ENCODE measurements around the gene CTDSPL. TPM values are rescaled to one million over a fixed set of nuclear protein-coding genes. Genes with fewer than 3 reads are reported as not detected.

The CTDSPL gene
- total and polyA plus RNA-seq, 2 donors from 2014 or later, result 55.9 to 78.3 TPM

DNA sequence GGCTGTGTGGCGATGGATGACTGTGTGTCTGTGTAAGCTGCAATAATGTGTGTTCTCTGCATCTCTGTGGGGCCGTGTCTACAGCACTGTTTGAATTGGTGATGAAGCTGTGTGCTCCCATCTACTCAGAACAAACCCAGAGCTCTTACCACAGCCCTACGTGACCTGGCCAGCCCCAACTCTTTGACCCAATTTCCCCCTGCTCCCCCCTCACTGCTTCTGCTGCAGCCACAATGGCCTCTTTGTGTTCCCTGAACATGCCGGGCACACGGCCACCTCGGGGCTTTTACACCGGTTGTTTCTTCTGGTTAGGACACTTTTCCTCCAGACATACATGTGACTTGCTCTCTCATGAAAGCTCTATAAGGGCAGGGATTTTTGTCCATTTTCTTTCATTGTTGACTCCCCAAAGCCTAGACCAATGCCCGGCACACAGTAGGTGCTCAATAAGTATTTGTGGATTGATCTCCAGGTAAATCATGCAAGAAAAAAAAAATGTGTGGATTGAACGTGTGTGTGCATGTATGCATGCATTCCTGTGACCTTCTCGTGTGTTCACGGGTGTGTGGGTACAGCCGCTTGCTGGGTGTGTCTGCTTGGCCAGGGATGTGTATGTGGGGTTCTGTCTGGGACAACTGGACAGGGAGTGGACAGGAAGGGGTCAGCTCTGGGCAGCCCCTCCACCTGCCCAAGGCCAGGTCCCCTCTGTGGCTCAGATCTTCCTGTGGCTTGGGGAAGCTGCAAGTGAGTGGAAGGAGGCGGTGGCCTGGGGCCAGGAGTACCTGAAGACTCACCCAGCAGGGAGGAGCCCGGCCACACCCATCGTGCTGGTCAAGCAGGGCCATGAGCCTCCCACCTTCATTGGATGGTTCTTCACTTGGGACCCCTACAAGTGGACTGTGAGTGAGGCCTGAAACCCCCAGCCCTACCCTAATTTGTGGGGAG, 143.7 kb downstream of the CTDSPL start:
- Histone ChIP-seq H3K27ac (ENCODE audit: low read depth in 2 of 2, low read length in 2 of 2) (no peak overlapping the region), H3K27me3 (ENCODE audit: control insufficient read depth, insufficient read depth, low read length) (no peaks in the 10 kb centered on the region), H3K36me3 (ENCODE audit: control insufficient read depth in 2 of 3, insufficient read depth in 3 of 3, low read length in 3 of 3) (peaks cover 0 to 8% (median 3%) of the 10 kb centered on the region in 3 donors), H3K9me3 (ENCODE audit: control insufficient read depth in 2 of 3, insufficient read depth in 1 of 3, low read length in 3 of 3) (no peaks in the 10 kb centered on the region), H3K4me3 (ENCODE audit: low read length in 3 of 3) (no peak overlapping the region), H3K9ac (ENCODE audit: low read length in 3 of 3) (no peak overlapping the region), H3K4me1 (ENCODE audit: control insufficient read depth in 2 of 3, insufficient read depth in 2 of 3, low read depth in 1 of 3, low read length in 3 of 3) (peaks cover 0 to 8% (median 0%) of the 10 kb centered on the region in 3 donors)
- intact Hi-C loops (cut with DNase I), result no loop called here
- TF ChIP-seq, protein P1, sequence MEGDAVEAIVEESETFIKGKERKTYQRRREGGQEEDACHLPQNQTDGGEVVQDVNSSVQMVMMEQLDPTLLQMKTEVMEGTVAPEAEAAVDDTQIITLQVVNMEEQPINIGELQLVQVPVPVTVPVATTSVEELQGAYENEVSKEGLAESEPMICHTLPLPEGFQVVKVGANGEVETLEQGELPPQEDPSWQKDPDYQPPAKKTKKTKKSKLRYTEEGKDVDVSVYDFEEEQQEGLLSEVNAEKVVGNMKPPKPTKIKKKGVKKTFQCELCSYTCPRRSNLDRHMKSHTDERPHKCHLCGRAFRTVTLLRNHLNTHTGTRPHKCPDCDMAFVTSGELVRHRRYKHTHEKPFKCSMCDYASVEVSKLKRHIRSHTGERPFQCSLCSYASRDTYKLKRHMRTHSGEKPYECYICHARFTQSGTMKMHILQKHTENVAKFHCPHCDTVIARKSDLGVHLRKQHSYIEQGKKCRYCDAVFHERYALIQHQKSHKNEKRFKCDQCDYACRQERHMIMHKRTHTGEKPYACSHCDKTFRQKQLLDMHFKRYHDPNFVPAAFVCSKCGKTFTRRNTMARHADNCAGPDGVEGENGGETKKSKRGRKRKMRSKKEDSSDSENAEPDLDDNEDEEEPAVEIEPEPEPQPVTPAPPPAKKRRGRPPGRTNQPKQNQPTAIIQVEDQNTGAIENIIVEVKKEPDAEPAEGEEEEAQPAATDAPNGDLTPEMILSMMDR (IDR thresholded peaks at IDR 0.05; ENCODE audit: borderline replicate concordance, extremely low read depth, insufficient read depth), result no peak
- peak in 1 of 5 donors; percentile 85 for DNase-seq
- FAIRE-seq, result no peak

DNA sequence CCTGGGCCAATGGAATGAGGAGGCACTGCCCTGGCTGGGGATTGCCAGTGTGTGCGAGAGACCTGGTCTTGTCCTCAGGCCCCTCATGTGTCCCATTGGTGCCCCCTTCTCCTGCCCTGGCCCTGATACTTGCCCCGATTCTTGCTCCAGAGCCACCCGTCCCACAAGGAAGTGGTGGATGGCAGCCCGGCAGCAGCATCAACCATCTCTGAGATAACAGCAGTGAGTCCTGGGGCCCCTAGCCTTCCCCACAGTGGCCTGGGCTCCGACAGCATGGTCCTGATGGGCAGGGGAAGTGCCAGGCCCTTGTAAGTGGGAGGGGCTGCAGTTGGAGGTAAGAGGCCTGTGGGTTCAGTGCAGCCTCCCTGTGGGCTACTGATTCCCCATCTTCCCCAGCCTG, 144.4 kb downstream of the CTDSPL start:
- Histone ChIP-seq H3K27ac (ENCODE audit: low read depth in 2 of 2, low read length in 2 of 2) (no peak overlapping the region), H3K27me3 (ENCODE audit: control insufficient read depth, insufficient read depth, low read length) (no peaks in the 10 kb centered on the region), H3K4me3 (ENCODE audit: low read length in 3 of 3) (no peak overlapping the region), H3K9ac (ENCODE audit: low read length in 3 of 3) (no peak overlapping the region), H3K4me1 (ENCODE audit: control insufficient read depth in 2 of 3, insufficient read depth in 2 of 3, low read depth in 1 of 3, low read length in 3 of 3) (peaks cover 0 to 8% (median 0%) of the 10 kb centered on the region in 3 donors), H3K36me3 (ENCODE audit: control insufficient read depth in 2 of 3, insufficient read depth in 3 of 3, low read length in 3 of 3) (peaks cover 0 to 15% (median 3%) of the 10 kb centered on the region in 3 donors), H3K9me3 (ENCODE audit: control insufficient read depth in 2 of 3, insufficient read depth in 1 of 3, low read length in 3 of 3) (no peaks in the 10 kb centered on the region)
- DNase-seq, result peak in 1 of 5 donors; percentile 75
- intact Hi-C loops (cut with DNase I), result no loop called here
- TF ChIP-seq, protein P1 (IDR thresholded peaks at IDR 0.05; ENCODE audit: borderline replicate concordance, extremely low read depth, insufficient read depth), result no peak
- FAIRE-seq, result no peak

DNA sequence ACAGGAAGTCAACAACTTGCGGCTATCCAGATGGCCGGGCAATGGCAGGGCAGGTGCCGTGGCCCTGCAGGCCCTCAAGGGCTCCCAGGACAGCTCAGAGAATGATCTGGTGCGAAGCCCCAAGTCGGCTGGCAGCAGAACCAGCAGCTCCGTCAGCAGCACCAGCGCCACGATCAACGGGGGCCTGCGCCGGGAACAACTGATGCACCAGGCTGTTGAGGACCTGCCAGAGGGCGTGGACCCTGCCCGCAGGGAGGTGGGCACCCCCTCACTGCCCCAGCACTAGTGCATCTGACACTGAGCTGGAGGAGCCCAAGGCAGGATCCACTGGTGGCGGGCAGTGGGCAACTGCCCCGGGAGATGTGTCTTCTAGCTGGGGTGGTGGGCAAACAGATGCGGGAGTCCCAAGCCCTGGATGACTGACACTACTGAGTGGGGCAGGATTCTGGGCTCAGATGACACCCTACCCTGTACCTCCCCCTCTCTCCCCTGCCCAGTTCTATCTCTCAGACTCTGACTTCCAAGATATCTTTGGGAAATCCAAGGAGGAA, 144.8 kb downstream of the CTDSPL start:
- Histone ChIP-seq H3K27ac (ENCODE audit: low read depth in 2 of 2, low read length in 2 of 2) (no peak overlapping the region), H3K9ac (ENCODE audit: low read length in 3 of 3) (no peak overlapping the region), H3K4me1 (ENCODE audit: control insufficient read depth in 2 of 3, insufficient read depth in 2 of 3, low read depth in 1 of 3, low read length in 3 of 3) (peaks cover 0 to 8% (median 0%) of the 10 kb centered on the region in 3 donors), H3K9me3 (ENCODE audit: control insufficient read depth in 2 of 3, insufficient read depth in 1 of 3, low read length in 3 of 3) (no peaks in the 10 kb centered on the region), H3K4me3 (ENCODE audit: low read length in 3 of 3) (no peak overlapping the region), H3K36me3 (ENCODE audit: control insufficient read depth in 2 of 3, insufficient read depth in 3 of 3, low read length in 3 of 3) (peaks cover 0 to 16% (median 3%) of the 10 kb centered on the region in 3 donors), H3K27me3 (ENCODE audit: control insufficient read depth, insufficient read depth, low read length) (no peaks in the 10 kb centered on the region)
- DNase-seq, result peak in 1 of 5 donors; percentile 68
- intact Hi-C loops (cut with DNase I), result no loop called here
- TF ChIP-seq, protein P1 (IDR thresholded peaks at IDR 0.05; ENCODE audit: borderline replicate concordance, extremely low read depth, insufficient read depth), result no peak
- FAIRE-seq, result no peak

All from kidney (tissue), 14 donors.